ENCODE results near the gene GPR179.

Gene GPR179

DNA sequence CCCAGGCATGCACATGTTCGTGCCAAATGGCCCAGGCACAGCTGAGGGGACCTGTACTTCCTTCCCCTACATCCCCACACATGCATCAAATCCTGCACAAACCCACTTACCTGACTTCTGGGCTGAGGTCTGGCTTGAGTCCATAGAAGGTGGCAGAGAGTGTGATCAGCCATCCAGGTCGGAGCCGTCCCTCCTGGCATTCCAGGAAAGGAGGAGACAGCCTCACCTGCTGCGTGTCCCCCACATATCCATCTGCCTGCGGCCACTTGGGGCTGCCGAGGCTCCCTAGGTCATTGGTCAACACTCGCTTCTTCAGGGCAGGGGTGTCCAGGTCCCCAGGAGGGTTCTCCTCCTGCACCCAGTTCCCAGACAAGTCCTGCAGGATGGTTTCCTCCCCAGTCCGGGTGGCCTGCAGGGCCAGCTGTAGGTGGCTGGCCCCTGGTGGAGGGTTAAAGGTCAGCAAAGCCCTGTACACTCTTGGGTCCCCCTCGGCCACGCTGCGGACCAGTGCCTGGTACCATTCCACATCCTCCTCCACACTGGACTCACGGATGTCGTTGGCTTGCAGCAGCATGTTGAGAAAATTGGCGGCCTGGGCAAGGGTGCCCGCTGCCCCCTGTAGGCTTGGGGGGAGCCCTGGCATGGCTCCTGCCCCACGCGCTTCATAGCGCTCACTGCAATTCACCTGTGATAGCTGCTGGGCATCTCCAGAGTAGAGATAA, 709 bp downstream of the GPR179 start:
- no peak for DNase-seq

DNA sequence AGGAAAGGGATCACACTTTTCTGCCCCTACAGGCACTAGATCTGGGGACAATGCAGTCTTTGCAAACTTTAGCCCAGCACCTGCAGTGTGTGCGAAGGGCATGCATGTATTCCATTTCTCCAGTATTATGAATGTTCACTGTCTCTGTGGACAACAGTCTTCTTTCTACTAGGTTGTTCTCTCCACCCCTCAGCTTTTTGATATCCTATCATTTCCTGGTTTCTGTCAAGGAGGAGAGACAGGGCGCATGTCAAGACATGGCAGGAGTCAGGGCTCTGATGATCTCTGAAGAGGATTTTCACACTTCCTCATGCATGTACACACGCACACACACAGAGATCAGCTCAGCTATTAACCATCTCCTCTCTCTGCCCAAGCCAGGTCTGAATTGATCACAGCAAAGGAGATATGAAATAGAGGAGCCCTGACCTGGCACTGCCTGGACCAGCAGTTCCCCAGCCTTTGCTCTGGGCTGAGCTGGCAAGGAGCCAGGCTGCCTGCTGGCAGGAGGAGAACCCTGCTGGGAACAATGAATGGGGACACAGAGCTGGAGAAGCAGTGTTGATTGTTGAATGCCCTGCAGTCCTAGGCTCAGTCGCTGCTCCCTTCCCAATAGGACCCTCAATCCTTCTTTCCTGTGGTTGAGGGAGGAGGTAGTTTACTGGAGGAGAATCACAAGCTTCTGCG, 2.6 kb downstream of the GPR179 start:
- DNase-seq, result peak; percentile 73 to 81

DNA sequence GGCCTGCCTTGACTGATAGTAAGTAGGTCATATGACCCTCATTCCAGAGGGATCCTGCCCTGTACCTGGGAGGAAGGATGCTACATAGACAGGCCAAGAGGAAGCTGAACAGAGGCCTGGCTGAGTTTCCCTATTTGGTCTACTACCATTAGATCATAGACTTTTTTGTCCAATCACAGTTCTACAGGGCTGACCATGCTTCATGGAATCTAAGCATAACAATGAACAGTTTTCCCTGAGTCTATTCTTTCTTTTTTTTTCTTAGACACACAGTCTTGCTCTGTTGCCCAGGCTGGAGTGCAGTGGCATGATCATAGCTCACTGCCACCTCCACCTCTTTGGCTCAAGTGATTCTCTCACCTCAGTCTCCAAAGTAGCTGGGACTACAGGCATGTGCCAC, 3.9 kb downstream of the GPR179 start:
- no peak for DNase-seq

DNA sequence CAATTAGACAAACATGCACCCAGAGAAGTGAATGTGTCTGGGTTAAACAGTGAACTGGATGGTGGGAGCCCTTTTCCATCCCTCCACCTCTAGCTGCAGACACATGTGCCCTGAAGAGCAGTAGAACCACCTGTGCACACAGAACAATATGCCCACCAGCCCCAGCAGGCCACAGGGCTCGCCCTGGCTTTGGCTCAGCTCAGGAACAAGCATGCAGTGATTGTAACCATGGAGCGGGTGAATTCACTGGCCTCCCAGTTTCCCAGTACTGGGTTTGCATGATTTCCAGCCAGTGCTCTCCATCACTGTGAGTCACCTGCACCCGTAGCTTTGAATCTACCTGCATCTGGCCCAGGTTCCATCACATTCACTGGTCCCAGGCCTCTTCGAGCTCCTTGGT, 5.2 kb downstream of the GPR179 start:
- no peak for DNase-seq

DNA sequence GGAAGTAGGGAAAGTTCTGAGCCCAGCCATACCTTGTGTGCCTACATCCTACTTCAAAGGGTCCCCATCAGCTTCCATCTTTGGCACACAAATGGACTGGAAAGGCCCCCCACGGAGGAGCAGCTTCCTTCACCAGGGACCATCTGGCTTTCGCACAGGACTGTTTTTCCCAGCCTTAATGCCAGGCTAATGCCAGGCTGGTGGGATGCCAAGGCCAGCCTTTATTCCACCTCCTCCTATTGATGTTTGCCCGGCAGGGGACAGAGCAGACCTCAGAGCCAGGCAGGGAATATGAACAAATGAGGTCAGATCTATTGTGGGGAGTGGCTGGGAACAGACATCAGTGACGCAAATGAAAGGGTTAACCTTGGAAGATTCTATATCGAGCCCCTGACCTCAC, 5.7 kb downstream of the GPR179 start:
- DNase-seq, result no peak

DNA sequence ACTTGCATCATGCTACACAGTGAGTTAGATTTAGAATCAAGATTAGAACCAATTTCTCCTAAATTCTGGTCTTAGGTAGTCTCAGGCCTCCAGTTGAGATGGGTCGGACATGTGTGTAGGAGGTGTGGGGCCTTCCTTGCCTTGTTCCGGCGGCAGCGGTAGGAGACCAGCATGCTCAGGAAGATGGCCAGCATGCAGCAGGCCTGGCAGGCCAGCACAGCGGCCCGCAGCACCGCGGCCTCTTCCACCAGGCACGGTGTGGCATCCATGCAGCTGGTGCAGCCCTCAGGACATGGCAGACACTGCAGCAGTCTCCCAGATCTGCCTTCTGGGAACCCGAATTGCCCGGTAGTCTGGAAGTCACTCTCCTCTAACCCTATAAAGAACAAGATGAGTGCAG, 6.9 kb downstream of the GPR179 start:
- no peak for DNase-seq

DNA sequence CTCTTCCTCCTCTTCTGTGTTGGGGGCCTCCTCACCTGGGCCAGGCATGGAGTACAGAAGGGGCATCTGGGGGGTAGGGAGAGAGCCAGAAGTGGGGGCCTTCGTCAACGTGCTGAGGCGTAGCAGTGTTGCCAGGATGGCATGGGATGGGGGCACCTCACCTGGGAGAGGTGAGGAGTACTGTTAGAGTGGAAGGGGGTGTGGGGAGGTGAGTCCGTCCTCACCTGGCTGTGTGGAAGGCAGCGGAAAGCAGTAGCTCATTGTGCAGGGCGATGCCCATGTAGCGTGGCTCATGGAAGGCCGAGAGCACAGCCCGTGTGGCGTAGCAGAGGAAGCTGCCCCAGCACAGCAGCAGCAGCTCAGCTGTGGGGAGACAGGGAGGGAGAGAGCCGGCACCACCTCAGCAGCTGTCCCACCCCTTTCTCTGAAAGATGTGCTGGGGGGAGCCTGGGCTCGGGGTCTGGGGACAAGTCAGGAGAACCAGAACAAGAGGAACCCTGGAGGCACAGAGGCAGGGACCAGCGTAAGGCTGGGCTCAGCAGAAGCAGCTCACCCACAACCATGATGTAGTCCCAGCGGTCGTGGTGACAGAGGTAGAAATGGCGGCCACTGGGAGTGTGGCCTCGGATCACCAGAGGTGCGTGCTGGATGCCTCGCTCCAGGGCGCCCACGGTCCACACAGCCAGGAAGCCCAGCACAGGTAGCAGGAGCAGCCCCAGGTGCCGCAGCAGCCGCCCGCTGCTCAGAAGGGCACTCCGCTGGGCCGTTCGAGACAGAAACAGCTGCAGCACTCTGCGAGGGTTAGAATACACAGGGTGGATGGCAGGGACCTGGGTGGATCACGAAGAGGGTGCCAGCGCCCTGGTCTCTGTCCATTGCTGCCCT, 9.0 kb downstream of the GPR179 start:
- DNase-seq, result no peak

DNA sequence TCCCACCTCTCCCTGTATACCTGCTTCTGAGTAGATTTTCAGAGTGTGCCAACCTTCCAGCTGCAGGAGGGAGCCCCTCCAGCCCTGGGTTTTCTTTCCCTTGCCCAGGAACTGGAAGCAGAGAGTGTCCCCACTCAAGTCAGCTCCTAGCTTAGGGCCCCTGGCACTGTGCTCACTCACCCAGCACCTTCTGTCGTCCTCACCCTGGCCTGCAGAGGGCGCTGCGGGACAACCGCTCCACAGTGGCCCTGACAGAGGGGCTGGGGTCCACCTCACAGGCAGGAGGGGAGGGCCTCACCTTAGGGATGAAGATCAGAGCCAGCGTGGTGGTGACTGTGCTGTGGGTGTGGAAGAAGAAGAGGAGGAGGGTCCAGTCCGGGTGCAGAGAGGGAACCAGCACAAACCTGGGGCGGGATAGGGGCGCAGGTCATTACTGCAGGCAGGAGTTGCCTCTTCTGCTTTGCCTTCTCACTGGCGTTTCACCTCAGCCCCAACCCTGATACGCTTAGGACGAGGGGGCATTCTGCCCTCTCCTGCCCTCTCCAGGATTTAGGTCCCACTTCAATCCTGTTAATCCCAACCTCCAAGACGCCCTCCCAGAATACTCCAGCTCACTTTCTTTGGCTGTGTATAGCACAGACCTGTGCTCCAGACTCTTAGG, 10.0 kb downstream of the GPR179 start:
- DNase-seq, result peak in 1 of 2 donors; percentile 11

DNA sequence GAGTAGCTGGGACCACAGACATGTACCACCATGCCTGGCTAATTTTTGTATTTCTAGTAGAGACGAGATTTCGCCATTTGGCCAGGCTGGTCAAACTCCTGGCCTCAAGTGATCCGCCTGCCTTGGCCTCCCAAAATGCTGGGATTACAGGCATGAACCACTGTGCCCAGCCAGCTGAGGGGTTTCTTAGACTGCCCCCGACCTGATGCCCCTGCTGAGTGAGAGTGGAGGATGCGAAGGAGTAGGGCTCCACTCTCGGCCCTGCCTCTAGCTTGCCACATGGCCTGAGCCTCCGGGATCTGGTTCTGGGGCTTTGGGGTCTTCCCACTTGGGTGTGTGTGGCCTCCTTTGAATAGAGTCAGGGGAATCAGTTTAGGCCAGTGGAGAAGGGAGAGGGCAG, 11.0 kb downstream of the GPR179 start:
- no peak for DNase-seq

DNA sequence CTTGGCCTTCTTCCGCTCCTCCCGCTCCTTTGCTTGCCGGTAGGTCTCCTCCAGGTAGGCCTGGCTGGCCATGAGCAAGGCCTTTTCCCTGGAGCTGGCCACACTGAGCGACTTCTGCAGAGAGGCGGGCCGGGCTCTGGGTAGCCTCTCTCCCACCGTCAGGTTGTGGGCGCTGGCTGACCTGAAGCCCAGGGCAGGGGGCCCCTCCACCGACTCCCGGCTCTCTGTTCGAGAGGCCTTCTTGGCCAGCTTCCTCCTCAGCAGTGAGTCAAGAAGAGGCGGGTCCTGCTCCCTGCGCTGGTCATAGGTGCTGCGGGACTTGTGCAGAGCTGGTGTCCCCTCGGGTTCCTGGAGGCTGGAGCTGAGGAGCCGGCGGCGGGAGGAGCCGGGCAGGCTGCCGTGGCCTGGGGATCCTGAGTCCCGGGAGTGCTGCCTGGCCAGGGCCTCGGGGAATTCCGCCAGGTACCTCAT, 12.8 kb downstream of the GPR179 start:
- no peak for DNase-seq

DNA sequence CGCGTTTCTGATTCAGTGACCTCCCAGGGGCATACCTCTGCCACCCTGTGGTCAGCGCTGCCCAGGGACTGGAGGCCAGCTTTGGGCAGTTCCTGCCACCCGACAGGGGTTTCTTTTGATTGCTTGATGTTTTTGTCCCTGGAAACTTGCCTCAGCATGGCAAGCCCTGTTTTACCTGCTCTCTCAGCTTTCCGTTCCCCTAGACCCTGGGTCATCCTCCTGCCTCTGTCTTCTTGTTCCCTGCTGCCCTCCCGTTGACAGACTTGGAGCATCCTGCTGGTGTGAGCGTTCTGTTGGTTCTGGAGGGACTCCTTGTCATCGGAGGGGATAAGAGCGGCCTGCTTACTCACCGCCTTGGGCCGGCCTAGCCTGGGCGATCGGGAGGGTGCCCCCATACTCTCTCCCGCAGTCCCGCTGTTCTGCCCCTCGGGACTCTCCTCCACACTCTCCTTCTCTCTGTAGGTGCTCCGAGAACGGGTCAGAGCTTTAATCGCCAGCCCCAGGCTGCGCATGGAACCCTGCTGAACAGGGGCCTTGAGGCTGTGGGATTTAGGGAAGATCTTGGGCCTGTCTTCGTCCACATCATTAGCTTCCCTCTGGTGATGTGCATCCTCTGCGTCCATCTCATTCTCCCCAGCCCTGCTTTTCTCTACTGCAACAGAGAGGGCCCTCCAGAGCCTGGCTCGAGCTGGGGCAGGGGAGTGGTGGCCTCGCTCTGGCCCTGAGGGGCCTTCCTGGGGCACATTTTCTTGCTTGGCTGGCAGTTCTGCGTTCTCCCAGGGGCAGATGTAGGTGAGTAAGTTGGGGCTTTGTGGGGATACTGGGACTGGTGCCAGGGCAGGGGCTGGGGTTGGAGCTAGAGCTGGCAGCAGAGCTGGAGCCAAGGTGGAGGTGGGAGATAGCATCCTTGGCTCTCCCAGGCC, 13.7 kb downstream of the GPR179 start:
- no peak for DNase-seq

DNA sequence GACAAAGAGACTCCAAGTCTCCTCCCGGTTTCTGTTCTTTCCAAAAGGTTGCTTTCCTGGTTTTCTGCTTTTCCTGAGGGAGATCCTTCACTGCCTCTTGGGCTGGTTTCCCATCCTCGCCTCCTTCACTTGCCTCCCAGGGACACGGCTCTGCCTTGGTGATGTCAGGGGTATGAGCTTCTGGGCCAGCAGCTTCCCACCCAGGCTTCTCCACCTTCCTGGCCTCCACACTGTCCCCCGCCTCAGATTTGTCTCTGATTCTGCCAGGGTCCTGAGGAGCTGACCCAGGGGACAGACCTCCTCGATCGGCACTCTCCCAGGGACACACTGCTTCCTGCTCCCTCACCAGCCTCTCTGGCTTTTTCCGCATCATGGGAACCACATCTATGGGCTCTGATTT, 14.5 kb downstream of the GPR179 start:
- DNase-seq, result no peak

DNA sequence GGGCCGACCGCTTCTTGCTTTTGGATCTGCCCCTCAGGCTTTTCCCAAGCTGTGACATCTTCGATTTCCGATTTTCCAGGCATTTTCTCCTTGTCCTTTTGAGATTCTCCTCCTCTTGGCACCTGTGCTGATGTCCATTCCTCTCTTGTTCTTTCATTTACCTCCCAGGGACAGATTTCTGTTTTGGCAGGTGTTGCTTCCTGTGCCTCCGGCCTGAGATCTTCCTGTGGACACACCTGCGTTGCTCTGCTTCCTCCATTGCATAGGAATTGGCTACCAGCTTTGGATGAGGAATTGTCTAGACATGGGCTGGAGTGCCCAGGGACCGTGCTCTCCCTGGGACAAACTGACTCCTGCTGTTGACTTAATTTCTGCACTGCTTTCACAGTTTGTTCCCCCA, 15.1 kb downstream of the GPR179 start:
- DNase-seq, result no peak

DNA sequence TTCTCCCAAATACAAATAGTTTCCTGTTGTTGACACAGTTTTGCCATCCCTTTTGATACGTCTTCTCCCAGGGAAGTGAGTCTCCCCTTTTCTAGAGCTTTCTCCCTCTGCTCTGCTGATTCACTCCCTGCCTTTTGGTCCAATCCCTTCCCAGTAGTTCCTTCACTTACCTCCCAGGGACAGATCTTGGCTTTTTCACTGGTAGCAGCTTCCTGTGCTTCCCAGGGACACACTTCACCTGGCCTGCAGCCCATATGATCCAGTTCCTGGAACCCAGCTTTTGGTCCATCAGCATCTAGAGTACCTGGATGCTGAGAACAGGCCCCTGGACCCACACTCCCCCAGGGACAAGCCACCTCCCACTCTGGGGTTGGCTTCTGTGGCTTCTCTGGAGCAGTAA, 15.8 kb downstream of the GPR179 start:
- DNase-seq, result no peak

DNA sequence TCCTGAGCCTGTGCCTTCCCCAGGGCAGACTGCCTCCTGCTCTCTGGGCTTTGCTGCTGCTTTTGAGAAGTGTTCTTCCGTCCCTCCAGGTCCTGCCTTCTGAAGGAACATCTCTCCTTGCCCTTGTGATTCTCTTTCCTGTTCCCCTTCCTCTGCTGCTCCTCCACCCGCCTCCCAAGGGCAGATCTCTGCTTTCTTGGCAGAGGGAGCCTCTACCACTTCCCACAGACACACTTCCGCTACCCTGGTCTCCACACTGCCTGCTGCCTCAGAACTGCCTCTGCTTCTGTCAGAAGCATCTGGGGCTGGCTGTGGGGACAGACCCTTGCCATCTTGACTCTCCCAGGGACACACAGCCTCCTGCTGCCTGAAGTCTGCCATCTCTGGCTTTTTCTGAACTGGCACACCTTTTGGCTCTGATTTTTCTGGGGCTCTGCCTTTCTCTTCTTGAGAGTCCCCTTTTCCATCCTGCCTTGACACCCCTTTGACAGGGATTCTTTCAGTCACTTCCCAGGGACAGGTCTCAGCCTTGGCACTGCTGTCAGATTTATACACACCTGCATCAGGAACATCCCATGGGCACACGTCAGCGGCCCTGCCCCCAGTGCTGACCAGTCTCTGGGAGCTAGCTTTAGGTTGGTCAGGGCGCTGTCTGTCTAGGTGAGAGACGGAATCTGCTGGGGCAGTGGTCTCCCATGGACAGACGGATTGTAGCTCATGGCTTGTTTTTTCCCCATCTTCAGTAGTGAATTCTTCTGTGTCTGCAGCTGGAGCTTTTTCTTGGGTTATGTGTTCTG, 16.6 kb downstream of the GPR179 start:
- peak; percentile 35 to 57 for DNase-seq

DNA sequence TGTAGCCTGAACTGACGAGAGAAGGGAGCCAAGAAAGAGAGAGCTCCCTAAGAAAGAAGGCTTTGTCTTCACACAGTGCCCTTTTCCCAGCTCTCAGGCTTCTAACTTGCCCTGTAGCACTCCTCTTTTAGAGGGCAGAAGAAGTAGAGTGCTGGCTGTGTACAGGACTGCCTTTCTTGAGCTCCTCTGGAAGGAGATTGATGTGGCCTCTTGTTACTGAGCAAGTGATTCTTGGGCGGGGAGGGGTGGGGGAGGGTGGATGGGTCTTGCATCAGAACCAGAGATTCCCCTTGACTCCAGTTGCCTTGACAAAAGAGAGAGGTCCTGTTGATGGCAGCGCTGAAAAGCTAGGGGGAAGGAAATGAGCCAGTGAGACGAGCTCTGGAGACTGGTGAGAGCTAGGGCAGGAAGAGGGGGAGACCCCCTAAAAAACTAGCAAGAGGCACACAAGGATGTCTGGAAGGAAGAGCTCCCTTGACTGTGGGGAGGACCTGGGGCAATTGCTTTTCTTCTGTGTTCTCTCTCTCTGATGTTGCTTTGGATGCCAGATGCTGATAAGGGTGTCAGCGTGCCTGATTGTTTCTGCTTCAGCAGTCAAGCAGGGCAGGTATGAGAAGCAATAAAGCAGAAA, 18.4 kb downstream of the GPR179 start:
- DNase-seq, result peak in 1 of 2 donors; percentile 40

DNA sequence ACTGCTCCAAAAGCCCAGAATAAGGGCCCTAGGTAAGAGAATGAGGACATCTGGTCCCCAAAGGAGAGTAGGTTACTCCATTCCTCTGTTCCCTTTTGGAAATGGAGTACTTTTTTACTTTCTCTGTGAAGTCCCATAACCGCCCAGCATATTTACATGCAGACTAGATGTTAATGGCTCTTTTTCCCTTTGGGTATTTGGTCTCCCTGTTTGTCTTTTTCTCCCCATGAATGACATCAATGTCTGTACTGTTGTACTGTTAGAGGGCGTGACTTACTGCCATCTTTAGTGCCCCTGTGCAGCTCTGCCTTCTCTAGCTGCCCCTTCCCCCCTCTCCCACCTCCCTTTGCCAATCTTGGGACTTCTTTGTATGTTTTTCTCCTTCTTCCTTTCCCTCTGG, 19.0 kb downstream of the GPR179 start:
- DNase-seq, result no peak

DNA sequence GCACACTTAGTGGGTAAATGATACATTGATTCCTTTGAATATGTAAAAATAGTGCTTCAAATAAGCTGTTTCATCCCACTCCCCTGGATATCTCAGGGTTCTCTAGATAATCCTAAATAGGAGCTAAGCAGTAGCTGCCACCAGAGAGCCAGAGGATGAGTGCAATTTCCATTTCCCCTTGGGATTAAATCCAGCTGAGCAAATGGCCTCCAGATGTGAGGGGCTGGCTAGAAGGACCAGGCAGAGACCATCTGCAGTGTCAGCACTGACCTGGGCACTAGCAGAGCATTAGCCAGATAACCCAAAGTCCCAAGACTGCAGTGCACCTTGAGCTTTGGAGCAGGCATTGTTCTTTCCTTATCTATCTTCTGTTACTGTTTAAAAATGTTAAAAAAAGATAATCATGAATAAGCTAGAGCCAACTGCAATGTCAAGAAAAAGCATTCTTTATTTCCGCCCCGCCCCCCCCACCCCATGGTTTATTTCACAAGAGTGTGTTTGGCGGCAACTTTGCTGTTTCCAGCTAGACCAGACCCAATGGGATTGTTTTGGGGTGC, 19.5 kb downstream of the GPR179 start:
- no peak for DNase-seq

DNA sequence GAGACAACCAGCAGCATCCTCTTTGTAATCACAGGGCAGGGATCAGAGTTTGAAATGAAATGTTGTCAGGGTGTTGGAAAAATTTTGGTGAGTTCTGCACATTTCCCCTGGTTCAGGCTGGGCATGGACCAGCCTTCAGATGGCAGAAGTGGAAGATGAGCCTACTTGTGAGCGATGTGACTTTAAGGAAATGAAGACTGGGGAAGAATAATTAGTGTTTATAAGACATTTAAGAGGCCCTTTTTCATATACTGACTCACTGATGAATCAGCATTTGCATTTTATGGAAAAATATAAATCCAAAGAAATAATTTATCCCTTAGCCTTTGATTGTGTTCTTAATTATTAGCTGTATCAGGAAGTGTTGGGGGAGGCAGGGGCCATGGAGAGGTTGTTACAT, 20.9 kb downstream of the GPR179 start:
- no peak for DNase-seq

DNA sequence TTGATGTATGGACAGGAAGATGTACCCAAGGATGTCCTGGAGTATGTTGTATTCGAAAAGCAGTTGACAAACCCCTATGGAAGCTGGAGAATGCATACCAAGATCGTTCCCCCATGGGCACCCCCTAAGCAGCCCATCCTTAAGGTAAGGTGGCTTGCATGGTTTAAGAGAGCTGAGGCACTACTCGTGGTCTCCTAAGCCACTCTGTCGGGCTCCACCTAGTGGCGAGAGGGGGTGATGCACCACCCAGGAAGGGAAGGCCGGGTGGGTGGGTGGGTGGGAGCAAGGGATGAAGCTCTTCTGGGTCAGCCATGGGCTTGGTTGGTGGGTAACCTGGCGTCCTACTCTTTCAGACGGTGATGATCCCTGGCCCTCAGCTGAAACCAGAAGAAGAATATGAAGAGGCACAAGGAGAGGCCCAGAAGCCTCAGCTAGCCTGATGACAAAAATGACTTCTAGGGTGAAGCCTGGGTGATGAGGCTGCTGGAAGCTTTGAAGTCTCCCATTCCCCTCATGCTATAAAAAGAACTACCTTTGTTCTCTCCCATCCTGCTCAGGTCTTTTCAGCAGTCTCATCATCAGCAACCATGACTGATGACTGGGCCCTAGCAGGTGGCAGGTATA, 21.5 kb downstream of the GPR179 start:
- DNase-seq, result peak in 1 of 2 donors; percentile 21
